Stimulated activated CD8-positive, alpha-beta memory T cell treated with anti-CD3 and anti-CD28 coated beads, Interleukin-2, amount 100 ng/mL, for 48 hours (primary cell): Measurements from ENCODE around the gene C1QA.
A peak's percentile ranks its signal among the peaks of the same experiment; 100 is the strongest.
"Not testable (repeated sequence)": the region's sequence is repeated elsewhere in the genome, so short reads cannot be mapped to it uniquely, and the experiment has no call there.

ENCODE experiments used
- DNase-seq, 2 donors: peaks; one replicate each; pipeline ENCODE4 v3.0.0-alpha.2; 2020; ENCODE audit warnings: low read depth in 2 of 2

Gene C1QA

DNA sequence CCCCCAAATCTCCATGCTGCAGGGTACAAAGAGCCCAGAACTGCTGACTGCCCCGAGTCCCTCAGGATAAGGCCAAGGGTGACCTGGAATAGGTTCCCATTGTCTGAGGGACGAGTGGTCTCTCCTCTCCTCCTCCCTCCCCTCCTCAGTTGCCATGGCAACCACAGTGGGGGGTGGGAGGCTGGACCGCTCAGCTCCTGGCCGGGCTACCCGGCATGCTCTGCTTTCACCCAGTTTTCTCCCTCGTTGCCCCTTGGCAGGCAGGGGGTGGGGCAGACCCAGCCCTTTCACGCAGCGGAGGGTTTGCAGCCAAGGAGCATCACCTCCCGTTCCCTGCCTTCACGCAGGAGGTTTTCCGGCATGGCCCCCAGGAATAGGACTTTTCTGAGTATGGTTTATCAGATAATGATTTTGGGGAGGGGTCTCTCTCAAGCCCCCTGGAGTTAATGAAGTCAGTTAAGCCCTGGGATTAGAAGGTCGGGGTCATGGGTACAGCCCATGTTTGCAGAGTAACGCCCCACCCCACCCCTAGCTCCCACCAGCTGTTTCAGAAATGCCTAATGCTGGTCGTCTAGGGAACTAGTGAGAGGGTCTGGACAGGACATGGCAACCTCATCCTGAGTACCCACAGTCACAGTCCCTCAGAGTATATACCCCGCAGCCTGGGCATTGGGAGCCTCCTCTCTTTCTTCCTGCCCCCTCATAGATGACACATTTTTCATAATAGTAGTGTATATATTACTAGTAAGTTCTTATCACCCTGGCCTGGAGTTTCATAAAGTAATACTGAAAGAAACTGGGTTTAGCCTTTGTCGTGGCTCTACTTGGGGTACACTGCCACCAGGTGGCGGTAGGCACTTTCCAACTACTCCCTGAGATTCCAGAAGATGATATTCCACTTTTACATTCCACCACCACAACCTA is 37.3 kb downstream of the C1QA start:
- DNase-seq: peak; percentile 19 to 26

DNA sequence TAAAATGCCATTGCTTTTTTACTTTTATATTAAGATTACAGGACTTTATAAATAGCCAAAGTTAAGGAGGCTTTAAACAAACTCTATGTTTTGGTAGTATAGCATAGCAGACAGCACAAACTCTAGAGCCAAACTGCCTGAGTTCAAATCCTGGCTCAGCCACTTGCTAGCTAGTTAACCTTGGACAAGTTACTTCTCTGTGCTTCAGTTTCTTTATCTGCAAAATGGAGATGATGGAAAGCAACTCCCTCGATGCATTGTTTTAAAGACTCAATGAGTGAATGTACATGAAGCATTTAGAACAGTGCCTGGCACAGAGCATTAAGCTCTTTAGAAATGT is 38.0 kb downstream of the C1QA start:
- DNase-seq: no peak

DNA sequence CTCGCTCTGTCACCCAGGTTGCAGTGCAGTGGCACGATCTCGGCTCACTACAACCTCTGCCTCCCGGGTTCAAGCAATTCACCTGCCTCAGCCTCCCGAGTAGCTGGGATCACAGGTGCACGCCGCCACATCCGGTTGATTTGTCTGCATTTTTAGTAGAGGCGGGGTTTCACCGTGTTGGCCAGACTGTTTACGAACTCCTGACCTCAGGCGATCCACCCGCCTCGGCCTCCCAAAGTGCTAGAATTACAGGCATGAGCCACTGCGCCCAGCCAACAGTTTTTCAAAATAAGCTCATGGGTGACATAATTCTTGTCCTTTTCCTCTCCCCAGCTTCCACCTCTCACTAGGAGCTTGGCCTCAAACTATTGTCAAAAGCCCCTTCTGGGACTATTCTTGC is 39.7 kb downstream of the C1QA start:
- not testable (repeated sequence) for DNase-seq

DNA sequence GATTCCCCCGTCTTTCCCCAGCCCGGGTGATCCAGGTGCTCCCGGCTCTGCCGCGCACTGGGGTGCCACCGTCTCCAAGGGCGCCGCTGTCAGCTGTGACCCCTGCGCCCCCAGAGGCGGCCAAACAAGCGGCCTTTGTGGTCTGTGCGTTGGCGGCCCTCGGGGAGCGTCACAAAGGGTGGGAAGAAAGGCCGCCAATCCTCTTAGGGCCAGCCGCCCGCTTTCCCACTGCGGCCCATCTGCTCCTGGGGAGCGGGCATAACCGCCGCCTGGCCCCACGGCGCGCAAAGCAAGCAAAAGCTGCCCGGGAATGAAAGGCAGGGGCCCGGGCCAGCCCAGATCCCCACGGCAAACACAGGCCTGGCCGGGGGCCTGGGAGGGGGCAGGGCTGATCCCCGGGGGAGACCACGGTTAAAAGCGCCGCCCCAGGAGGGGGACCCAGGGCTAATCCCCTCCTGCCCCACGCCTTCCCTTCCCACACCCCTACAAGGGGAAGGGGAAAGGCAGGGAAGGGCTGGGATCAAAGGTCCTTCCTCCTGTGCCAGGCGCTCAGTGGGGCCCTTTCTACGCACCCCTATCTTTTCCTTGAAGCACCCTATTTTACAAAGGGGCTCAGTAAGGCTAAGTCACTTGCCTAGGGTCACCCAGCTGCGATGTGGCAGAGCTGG is 40.6 kb downstream of the C1QA start:
- no peak for DNase-seq

DNA sequence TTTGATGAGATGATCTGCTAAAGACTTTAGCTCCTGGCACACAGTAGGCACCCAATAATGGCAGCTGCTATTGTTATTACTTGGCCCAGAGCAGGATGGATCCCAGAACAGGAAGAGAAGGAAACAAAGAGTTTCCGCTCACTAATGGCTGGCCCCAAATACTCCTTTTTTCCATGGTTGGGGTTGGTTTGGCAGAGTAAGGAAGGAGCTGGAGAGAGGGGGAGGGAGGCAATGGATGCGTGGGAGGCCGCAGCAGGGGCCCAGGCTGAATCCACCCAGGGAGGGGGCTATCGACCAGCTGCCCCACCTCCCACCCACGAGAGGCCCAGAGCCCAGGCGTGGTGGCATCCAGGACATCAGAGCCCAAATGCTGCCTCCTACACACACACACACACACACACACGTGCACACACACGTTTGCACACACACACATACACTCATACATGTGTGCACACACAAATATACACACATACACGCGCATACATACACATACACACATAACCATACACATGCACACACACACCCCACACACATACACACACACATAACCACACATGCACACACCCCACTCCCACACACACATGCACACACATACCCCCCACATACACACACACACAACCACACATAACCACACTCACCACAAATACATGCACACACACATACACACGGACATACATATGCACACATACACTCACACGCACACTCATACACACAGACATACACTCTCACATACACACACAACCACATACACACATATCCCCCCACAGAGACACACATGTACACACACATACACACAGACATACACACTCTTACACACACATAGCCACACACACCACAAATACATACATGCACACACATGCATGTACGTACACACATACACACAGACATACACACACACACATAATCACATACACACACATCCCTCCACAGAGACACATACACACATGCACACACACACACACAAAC is 41.8 kb downstream of the C1QA start:
- DNase-seq: no peak

DNA sequence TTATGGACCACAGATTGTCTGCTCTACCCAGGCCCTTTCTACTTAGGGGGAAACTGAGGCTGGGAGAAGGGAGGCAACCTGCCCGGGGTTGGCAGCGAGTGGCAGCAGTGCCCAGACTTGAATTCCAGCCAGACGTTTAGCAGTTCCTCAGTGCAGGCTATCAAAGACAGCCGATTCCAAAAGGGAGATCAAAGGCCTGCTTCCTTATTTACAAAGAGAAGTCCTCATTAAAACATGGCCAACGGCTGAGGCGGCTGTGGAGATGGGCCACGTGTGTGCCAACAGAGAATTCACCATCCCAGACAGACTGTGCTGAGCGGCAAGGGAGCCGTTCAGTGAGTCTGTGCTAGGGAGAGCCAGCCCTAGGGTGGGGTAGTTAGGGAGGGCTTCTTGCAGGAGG is 44.3 kb downstream of the C1QA start:
- no peak for DNase-seq

DNA sequence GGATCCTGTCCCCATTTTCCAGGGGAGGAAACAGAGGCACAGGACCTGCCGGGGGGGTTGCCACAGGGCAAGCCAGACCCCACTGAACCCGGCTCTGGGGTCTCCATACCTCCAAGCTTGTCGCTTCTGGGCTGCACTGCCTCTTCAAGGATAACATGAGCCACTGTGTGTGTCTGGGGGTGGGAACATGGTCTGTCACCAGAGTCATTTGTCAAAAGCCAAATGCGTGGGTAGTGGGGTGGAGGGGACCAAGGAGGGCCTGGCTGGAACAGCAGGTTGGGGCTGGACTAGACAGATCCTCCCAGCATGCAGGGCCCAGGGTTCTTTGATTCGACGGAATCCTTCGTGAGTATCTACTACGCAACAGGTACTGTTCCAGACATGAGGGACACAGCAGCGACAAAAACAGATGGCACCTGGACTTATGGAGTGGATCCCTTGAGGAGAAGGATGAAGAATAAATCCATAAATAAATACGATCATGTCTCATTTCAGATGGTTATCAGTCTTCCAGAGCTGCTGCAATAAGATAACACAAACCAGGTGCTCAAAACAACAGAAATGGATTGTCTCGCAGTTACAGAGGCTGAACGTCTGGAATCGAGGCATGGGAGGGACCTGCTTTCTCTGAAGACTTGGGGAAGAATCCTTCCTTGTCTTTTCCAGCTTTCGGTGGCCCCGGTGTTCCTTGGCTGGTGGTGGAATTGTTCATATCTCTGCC is 45.3 kb downstream of the C1QA start:
- DNase-seq: no peak

DNA sequence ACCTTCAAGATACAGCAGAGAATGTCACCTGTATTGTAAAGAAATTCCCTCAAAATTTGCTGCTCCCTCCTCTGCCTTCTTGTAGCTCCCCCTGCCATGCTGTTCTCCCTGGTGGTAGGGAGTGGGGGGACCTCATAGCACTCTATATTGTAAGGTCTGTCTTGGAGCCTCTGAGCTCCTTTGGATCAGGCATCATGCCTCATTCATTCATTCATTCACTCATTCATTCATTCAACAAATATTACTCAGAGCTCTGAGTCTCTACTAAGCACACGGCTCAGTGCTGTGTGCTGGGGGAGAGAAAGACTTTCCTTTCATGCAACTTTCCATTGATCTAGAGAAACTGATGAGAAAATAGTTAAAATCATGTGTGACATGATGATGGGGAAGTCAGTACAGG is 47.1 kb downstream of the C1QA start:
- DNase-seq: no peak

DNA sequence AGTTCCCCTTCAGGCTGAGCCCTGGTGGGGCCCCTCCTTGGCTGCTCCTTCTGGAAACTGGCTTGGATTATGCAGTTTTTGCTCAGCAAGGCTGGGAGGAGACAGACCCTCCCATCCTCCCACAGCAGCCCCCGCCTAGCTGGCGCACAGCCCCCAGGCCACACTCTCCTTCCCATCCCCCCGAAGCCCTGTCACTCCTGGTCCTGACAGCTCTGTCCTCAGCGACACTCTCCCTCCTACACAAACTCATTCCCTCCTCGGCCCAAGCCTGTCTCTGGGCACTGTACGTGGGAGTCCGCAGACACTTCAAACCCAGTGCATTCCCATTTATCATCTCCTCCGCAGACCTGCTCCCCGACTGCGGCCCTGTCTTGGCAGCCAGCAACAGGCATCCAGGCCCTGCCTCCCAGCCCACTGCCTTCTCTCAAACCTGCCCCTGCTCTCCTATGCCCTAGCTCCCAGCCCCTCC is 49.2 kb downstream of the C1QA start:
- DNase-seq: no peak

DNA sequence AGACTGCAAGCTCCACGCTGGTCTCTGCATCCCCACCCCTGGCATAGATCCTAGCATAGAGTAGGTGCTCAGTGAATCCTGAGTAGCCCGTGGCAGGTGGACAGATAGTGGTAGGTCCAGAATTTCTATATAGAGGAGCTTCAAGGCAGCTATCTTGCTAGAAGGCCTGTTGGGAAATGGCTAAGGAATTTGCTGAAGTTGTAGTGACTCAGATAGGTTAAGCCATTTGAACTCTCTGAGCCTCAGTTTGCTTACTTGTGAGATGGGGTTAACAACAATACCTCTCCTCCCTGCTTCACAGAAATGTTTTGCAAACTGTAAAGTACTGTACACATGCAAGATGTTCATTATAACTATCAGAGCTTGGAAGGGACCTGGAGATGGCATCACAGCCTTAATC is 50.8 kb downstream of the C1QA start:
- no peak for DNase-seq

DNA sequence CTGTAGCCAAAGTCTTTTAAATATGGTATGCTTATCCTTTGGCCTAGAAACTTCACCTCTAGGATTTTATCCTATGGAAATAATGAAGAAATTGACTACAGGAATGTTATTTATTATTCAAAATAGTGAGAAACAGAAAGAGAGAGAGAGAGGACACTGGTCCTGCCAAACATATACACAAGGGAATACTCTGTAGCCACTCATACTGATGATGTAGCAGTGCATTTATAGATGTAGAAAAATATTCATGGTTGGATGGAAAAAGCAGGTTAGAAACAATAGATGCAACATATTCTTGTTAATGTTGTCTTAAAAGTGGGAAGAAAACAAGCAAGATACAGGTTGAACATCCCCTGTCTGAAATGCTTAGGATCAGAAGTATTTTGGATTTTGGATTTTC is 52.0 kb downstream of the C1QA start:
- no peak for DNase-seq
